ENCODE measurements around the gene OBSL1.

The OBSL1 gene

DNA sequence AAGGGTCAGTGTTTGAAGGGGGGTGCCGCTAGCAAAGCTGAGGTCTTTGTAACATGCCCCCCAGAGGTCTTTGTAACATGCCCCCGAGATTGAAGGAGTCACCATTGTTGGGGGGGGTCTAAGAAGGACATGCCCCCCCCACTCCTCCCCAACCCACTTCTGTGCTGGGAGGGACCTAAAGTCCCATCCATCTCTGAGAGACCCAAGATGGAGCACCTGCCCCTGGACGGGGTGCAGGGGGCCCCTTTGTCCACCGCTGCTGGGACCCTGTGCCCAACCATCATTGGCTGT, 63.0 kb downstream of the OBSL1 start:
- Histone ChIP-seq H3K9me3 (ENCODE audit: control insufficient read depth, insufficient read depth, low read length) (no peaks in the 10 kb centered on the region), H3K36me3 (ENCODE audit: control insufficient read depth, insufficient read depth, low read length) (peaks cover 18% of the 10 kb centered on the region), H3K4me1 (ENCODE audit: control insufficient read depth, insufficient read depth, low read length) (peaks cover 49% of the 10 kb centered on the region), H3K9ac (ENCODE audit: low read depth, low read length) (no peak overlapping the region), H3K27me3 (ENCODE audit: control insufficient read depth, insufficient read depth, low read length) (peaks cover 22% of the 10 kb centered on the region), H3K4me3 (ENCODE audit: low read depth, low read length) (no peak overlapping the region), H3K27ac (ENCODE audit: low read depth, low read length) (no peak overlapping the region)

DNA sequence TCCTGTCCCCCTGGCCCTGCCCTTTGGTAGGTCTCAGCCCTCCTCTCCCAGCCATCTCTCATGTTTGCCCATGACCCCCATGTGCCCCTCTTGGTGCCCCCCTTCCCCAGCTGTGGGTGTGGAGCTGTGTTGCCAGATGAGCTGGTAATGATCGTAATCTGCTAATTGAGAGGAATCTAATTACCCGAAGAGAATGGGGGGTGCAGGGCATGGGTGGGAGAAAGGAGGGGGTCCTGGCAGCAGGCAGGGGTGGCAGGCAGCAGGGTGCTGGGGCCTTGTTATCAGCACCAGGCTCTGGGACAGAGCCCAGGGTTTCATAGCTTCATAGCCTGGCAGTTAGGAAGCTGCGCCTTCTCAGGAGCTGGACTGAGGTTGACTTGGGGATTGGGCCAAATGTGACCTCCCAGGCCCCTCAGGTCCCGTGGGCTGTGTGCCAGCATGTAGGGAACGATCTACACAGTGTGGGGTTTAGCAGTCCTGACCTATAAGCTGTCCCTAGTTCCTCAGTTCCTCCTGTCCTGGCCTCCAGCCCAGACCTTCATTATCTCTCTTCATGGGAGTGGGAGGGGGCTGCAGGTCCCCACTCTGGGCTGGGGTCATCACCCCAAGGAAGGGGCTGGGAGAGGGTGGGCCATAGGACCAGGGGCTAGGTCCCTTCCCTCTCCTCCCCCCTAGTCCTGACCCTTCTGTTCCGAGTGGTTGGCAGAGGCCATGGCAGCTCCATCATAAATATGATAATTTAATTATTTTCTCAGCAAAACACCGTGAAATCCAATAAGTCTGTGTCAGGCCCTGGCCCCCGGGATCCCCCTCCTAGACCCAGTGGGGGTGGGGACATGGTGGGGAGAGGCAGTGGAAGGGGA, 63.5 kb downstream of the OBSL1 start:
- Histone ChIP-seq H3K9ac (ENCODE audit: low read depth, low read length) (peak overlapping the region; percentile 13; the same call in 1 of the 2 replicates), H3K4me1 (ENCODE audit: control insufficient read depth, insufficient read depth, low read length) (peaks cover 43% of the 10 kb centered on the region), H3K27me3 (ENCODE audit: control insufficient read depth, insufficient read depth, low read length) (peaks cover 17% of the 10 kb centered on the region), H3K9me3 (ENCODE audit: control insufficient read depth, insufficient read depth, low read length) (no peaks in the 10 kb centered on the region), H3K4me3 (ENCODE audit: low read depth, low read length) (peak overlapping the region; percentile 23; the same call in 1 of the 2 replicates), H3K27ac (ENCODE audit: low read depth, low read length) (peak overlapping the region; percentile 87), H3K36me3 (ENCODE audit: control insufficient read depth, insufficient read depth, low read length) (peaks cover 20% of the 10 kb centered on the region)

DNA sequence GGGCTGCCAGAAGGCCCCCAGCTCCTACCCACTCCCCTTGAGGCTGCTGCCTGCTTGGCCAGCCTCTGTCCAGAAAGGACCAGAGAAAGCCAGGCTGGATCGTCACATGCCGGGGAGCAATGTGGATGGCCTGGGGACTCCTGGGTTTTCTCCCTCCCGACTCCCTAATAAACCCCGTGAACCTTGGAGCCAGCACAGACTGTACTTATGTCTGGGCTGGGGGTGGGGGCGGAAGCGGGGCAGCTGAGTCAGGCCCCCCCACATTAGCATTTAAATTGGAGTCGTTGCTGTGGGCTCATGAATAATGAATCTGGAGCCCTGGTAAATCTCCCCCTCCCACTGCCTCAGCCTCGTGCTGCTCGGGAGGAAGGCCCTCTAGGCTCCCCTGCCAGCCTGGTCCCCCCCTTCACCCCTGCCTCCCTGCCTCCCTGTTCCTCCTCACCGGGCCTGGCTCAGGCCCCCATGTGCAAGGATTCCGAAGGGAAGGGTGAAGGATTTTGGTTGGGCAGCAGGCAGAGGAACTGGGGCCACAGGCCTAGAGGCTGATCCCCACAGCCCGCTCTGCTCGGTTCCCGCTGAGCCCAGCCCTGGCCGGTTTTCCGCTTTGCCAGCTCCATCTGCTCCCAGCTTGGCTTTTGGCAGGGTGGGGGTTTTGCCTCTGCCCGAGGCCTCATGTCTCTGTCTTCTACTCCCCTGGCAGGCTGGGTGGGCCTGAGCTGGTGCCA, 64.4 kb downstream of the OBSL1 start:
- H3K36me3 ChIP-seq (ENCODE audit: control insufficient read depth, insufficient read depth, low read length) = peaks cover 20% of the 10 kb centered on the region
- H3K27me3 ChIP-seq (ENCODE audit: control insufficient read depth, insufficient read depth, low read length) = peaks cover 8% of the 10 kb centered on the region
- H3K27ac ChIP-seq (ENCODE audit: low read depth, low read length) = peak overlapping the region; percentile 87
- H3K9me3 ChIP-seq (ENCODE audit: control insufficient read depth, insufficient read depth, low read length) = no peaks in the 10 kb centered on the region
- peaks cover 39% of the 10 kb centered on the region for H3K4me1 ChIP-seq (ENCODE audit: control insufficient read depth, insufficient read depth, low read length)
- H3K4me3 ChIP-seq (ENCODE audit: low read depth, low read length) = peak overlapping the region; percentile 23; the same call in 1 of the 2 replicates
- peak overlapping the region; percentile 13; the same call in 1 of the 2 replicates for H3K9ac ChIP-seq (ENCODE audit: low read depth, low read length)

DNA sequence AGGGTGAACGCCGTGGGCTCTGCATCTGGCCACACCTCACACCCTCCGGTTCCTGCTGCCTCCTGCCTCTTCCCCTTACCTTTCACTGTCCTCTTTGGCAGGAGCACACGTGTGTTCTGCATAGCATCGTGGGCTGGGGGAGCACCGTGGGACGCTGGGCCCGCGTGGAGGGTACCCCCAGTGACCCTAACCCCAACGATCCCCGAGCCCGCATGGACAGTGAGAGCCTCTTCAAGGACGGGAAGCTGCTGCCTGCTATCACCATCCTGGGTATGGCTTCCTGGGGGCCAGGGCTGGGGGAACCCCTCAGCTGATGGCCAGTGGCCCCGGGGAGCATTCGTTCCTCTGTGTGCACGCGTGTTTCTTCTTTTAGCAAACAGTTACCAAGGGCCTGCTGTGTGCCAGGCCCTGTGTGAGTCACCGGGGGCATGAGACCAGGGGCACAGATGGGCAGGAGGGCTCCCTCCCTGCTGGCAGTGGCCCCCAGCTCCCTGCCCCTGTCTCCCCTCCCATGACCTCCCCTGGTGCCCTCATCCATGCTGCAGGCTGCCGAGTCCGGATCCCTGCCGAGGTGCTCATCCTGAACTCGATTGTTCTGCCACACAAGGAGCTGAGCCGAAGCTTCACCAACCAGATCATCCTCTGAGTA, 65.1 kb downstream of the OBSL1 start:
- no peak overlapping the region for H3K4me3 ChIP-seq (ENCODE audit: low read depth, low read length)
- peaks cover 35% of the 10 kb centered on the region for H3K4me1 ChIP-seq (ENCODE audit: control insufficient read depth, insufficient read depth, low read length)
- H3K27me3 ChIP-seq (ENCODE audit: control insufficient read depth, insufficient read depth, low read length) = 0 out of 2 replicates have a peak, but pooled peaks cover 5% of the 10 kb centered on the region
- no peaks in the 10 kb centered on the region for H3K9me3 ChIP-seq (ENCODE audit: control insufficient read depth, insufficient read depth, low read length)
- peaks cover 20% of the 10 kb centered on the region for H3K36me3 ChIP-seq (ENCODE audit: control insufficient read depth, insufficient read depth, low read length)
- H3K9ac ChIP-seq (ENCODE audit: low read depth, low read length) = no peak overlapping the region
- peak overlapping the region; percentile 87 for H3K27ac ChIP-seq (ENCODE audit: low read depth, low read length)

DNA sequence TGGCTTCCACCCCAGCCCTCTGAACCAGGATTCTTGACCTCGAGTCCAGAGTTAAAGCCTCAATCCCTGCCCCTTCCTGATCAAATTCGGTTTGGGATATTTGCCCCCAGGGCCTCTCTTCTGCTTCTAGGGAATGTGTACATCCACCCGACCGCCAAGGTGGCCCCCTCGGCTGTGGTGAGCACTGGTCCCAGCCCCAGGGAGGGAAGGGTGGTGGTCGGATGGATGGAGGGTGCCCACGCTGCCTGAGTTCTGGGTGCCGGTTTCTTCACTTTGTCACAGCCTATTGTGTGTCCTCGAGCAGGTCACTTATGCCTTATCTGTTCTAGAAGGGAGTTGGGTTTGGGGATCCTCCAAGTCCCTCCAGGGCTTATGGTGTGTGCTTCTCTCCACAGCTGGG, 65.8 kb downstream of the OBSL1 start:
- 0 out of 2 replicates have a peak, but pooled peaks cover 4% of the 10 kb centered on the region for H3K27me3 ChIP-seq (ENCODE audit: control insufficient read depth, insufficient read depth, low read length)
- peaks cover 20% of the 10 kb centered on the region for H3K36me3 ChIP-seq (ENCODE audit: control insufficient read depth, insufficient read depth, low read length)
- H3K9me3 ChIP-seq (ENCODE audit: control insufficient read depth, insufficient read depth, low read length) = no peaks in the 10 kb centered on the region
- H3K4me1 ChIP-seq (ENCODE audit: control insufficient read depth, insufficient read depth, low read length) = peaks cover 34% of the 10 kb centered on the region
- H3K4me3 ChIP-seq (ENCODE audit: low read depth, low read length) = no peak overlapping the region
- H3K27ac ChIP-seq (ENCODE audit: low read depth, low read length) = no peak overlapping the region
- H3K9ac ChIP-seq (ENCODE audit: low read depth, low read length) = no peak overlapping the region

DNA sequence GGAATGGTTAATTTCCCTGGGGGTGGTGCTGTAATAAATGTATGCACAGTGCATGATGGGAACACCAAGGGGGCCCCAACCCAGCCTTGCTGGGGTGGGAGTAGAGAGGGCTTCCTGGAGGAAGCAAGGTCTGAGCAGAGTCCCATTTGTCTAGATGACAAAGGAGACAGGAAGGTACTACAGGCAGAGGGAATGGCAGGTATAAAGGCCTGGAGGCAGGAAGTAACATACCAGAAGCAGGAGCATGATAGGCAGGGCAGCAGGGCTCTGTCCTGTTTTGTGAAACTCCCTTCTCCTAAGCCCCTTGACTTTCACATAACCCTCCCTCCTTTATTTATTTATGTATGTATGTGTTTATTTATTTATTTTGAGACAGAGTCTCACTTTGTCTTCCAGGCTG, 68.7 kb downstream of the OBSL1 start:
- H3K9ac ChIP-seq (ENCODE audit: low read depth, low read length) = no peak overlapping the region
- H3K27me3 ChIP-seq (ENCODE audit: control insufficient read depth, insufficient read depth, low read length) = peaks cover 6% of the 10 kb centered on the region
- no peak overlapping the region for H3K4me3 ChIP-seq (ENCODE audit: low read depth, low read length)
- H3K36me3 ChIP-seq (ENCODE audit: control insufficient read depth, insufficient read depth, low read length) = peaks cover 20% of the 10 kb centered on the region
- peaks cover 32% of the 10 kb centered on the region for H3K4me1 ChIP-seq (ENCODE audit: control insufficient read depth, insufficient read depth, low read length)
- no peaks in the 10 kb centered on the region for H3K9me3 ChIP-seq (ENCODE audit: control insufficient read depth, insufficient read depth, low read length)
- no peak overlapping the region for H3K27ac ChIP-seq (ENCODE audit: low read depth, low read length)

DNA sequence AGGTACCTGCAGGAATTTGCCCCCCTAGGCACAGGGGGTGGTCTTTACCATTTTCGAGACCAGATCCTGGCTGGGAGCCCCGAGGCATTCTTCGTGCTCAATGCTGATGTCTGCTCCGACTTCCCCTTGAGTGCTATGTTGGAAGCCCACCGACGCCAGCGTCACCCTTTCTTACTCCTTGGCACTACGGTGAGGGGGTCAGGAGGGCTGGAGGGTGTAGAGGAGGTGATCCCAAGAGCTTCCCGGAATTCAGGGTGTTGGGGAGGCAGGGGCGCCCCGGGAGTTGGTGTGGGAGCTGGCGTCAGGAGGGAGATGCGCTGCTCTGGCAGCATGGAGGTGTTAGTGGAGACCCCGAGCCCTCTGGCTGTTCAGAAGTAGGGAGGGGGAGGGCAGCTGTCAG, 69.5 kb downstream of the OBSL1 start:
- H3K4me1 ChIP-seq (ENCODE audit: control insufficient read depth, insufficient read depth, low read length) = peaks cover 32% of the 10 kb centered on the region

More for the DNA sequence above, 69.5 kb downstream of the OBSL1 start:
- no peak overlapping the region for H3K4me3 ChIP-seq (ENCODE audit: low read depth, low read length)
- H3K27me3 ChIP-seq (ENCODE audit: control insufficient read depth, insufficient read depth, low read length) = peaks cover 14% of the 10 kb centered on the region
- no peaks in the 10 kb centered on the region for H3K9me3 ChIP-seq (ENCODE audit: control insufficient read depth, insufficient read depth, low read length)
- H3K27ac ChIP-seq (ENCODE audit: low read depth, low read length) = no peak overlapping the region
- H3K9ac ChIP-seq (ENCODE audit: low read depth, low read length) = no peak overlapping the region
- peaks cover 20% of the 10 kb centered on the region for H3K36me3 ChIP-seq (ENCODE audit: control insufficient read depth, insufficient read depth, low read length)
